Activated T-cell treated with anti-CD3 and anti-CD28 coated beads for 1 hour (primary cell): Measurements from ENCODE around the gene SORCS2.

ENCODE experiments used
- DNase-seq: peaks from one replicate; pipeline ENCODE4 v3.0.0-alpha.2; 2020; ENCODE audit warnings: low read depth

Gene SORCS2

DNA sequence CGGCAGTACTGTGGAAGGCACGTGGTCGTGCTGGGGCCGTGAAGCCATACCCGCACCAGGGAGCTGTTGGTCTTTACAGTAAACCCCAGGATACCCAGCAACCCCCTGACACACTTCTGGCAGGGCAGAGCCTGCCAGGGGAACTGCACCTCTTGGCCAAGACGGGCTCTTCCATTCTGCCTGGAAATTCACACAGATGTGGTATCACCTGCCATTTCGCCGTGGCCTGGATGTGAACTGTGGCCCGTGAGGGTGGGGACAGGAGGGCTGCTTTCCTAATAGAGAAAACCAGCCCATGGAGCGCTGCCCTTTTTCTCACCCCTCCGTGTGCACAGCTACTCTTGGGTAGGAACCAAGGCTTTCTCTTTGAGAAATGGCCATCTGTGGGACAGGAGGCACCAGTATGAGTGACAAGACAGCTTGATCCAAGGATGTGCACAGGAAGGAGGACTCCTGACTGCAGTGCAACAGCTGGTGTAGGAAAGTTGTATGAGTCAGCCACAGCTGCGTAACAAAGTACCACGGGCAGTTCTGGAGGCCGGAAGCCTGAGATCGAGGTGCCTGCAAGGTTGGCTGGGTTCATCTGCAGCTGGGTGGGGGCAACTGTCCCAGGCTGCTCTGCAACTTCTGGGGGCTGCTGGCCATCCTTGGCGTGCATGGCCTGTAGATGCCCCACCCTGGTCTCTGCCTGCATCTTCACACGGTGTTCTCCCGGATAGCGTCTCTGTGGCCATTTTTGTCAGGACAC, 146.7 kb downstream of the SORCS2 start:
- DNase-seq, result no peak

DNA sequence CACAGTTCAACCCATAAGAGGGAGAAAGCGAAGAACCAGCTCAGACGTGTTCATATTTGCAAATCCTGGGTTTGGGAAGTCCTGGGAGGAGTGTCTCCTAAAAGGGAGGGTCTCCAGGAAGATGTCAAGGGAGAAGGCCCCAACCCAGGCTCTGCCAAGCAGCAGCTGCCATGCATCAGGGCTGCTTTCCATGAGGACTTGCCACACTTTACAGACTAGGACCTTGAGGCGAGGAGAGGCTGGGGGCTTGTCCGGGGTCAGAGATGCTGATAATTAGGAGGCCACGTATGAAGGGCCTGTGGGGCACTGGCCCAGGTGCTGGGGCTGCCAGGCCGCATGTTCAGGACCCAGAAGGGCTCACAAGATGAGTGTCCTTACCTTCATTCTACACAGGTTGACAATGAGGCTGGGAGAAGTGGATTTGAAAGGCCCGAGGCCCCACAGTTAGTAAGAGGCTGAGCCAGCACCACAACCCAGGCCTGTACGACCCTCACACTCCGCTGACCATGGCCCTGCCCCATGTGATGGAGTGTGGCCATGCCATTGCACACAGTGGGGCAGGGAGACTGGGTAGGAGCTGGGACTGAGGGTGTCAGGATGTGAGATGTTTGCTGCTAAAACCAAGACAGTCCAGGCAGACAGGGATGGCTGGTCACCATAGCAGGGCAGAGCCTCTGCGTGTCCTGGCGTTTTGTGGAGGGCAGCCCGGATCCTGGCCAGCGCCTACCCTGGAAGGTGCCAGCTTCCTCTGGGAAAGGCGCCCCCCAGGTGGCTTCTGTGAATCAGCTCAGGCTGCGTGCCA, 147.6 kb downstream of the SORCS2 start:
- no peak for DNase-seq

DNA sequence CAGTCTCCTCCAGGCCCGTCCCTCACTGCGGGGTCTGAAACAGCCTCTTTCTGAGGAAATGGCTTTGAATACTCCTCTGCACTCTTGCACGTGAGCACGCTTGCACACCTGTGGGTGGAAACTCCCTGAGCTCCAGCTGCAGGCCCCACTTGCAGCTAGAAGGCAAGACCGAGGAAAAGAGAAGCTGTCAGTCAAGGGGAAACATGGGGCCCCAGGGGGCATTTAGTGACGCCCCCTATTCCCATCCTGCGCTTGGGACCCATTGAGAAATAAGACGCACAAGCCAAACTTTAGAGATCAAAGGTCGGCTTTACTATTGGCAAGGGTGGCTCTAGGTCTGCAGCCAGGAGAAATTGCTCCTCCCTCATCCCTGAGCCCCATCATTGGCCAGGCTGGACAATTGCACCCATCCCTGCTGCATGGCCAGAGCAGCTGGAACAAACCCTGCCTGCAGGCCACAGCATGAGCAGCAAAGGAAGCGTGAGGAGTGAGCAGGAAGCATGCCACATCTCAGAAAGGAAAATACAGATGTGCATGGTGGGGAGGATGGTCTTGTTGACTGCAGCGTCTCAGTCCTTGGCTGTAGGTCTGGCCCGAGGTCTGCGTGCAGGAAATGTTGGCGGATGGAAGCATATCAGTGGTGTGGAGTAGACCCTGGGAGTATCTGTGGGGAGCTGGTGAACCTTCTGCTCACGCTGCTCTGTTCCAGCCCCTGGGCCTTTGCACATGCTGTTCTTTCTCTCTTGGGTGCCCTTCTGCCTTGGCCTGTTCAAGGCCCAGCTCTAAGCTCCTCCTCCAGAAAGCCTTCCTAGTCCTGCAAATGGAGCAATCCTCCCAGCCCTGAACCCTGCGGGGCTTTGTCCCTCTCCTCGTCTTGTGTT, 148.5 kb downstream of the SORCS2 start:
- no peak for DNase-seq

DNA sequence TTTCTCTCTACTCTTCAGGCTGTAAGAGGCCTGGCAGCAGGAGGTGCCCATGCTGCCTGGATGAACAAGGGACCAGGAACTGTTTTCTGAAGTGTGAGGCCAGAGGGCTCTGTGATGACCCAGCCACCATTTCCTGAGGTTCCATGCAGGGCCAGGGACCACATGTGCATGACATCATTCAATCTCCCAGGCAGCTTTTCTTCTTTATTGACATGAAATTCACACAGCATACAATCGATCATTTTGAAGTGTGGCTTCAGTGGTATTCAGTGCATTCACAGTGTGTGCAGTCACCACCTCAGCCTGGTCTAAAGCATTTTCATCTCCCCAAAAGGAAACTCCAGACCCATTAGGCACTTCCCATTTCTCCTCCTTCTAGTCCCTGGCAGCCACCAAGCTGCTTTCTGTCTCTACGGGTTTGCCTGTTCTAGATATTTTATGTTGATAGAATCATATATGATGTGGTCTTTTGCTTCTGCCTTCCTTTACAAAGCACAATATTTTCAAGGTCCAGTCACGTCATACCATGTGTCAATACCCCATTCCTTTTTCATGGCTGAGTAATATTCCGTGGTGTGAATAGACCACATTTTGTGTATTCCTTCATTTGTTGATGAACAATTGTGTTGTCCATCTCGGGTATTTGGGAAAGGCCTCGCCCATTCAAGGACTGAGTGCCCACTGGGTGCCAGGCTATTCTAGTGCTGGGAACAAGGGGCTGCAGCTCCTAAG, 149.3 kb downstream of the SORCS2 start:
- no peak for DNase-seq

DNA sequence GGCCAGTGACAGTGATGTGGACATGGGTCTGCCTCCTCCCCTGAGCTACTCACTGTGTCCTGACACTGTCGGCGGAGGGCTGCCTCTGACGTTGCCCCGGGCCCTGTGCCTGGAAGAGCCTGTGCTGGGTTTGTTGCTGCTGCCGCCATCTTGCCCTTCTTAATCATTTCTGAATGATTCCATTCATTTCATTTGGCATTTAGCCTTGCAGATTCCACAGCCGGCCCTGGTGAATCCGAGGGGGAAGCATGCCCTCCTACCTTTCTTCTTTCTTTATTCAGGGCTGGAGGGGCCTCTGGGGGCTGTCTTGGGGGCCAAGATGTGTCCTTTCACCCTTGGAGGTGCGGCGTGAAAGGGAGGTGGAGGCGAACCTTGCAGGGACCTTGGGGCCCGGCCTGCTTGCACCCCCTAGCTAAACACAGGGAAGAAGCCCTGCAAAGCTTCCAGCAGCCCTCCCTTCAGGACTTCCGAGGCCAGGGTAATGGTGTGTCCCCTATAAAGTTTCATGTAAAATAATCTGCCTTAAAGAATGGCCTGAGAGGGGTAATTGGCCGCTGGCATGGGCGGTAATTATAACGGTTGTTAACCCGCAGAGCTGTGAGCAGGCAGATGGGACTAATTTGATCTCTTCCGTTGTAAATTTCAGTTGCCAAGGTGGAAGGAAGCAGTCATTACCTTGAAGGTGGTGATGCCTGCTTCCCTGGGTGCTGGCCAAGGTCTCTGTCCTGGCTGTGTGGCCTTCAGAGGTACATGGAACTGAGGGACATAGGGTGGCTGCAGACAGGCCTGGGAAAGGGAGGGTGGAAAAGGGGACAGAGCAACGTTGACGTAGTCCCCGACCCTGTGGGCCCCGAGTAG, 150.1 kb downstream of the SORCS2 start:
- no peak for DNase-seq

DNA sequence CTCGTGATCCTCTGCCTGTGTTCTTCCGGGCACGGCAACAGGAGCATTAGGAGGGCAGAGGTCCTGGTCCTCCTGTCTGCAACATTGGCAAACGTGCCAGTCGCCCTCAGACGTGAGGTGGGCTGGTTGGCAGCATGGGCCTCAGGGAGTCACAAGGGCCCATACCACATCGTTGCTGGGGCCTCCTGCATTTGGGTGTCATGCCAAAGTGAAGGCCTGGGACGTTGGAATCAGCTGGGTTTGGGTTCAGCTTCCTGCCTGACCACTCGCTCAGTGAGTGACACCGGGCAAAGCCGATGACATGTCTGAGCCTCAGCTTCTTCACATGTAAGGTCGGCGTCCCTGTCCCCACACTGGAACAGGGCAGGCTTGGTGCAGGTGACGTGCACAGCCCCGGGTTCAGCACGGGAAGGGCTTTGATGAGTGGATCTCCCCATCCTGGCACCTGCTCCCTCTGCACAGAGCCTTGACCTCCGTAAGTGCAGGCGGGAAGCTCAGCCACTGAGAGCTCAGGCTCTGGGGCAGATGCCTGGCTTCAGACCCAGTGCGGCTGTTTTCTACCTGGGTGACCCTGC, 150.8 kb downstream of the SORCS2 start:
- DNase-seq, result no peak

DNA sequence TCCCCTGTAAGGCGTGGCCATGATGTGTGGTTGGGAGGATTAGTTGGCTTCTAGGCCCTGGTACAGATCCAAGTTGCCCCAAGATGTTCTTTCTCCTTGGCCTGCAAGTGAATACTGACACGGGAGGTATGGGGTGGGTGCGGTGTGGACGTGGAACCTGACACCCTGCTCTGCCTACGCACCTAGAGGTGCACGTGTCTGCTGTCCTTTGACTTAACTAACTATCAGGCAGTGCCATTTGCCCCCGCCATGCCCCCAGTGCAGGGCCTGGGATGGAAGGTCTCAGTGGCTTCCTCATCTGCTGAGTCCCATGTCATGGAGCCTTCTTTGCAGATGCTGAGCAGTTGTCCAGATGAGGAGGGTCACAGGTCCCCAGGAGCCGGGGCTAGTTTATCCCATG, 151.6 kb downstream of the SORCS2 start:
- no peak for DNase-seq

DNA sequence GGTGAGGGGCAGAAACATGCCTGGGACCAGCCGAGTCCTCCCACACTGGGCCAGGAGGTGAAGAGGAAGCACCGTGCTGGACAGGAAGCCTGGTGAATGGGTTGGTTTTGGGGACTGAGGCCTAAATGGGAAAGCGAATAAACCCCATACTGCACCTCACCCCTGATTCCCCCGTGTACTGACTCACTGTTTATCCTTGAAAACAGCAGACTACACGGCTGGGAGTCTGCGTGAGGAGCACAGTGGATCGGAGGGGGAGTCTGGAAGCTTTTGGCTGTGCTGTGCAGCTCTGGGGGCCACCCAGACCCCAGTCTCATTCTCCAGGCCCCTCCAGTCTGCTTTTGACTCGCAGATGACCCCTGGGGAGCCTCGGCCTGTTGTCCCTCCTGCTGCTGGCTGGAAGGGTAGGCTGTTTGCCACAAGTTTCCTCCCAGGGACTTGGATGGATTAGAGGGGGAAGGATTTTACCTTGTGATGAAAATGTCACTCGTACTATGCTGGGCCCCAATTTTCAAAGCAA, 152.4 kb downstream of the SORCS2 start:
- DNase-seq, result no peak

DNA sequence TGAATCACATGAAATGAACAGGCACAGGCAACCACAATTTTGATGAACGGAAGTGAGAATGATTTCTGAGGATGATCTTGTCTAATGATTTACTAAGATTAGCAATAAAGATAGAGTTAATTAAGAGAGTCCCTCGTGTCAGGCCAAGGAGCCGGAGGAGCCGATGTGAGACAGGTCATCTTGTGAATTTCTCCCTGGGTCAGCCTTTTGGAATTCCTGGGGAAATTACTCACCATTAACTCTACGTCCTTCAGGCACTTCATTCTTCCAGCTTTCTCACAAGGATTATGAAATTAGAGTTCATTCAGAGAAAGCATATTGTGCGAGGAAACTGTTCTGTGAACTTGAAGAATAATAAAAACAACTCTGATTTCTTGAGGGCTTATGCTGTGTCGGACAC, 155.6 kb downstream of the SORCS2 start:
- DNase-seq, result no peak

DNA sequence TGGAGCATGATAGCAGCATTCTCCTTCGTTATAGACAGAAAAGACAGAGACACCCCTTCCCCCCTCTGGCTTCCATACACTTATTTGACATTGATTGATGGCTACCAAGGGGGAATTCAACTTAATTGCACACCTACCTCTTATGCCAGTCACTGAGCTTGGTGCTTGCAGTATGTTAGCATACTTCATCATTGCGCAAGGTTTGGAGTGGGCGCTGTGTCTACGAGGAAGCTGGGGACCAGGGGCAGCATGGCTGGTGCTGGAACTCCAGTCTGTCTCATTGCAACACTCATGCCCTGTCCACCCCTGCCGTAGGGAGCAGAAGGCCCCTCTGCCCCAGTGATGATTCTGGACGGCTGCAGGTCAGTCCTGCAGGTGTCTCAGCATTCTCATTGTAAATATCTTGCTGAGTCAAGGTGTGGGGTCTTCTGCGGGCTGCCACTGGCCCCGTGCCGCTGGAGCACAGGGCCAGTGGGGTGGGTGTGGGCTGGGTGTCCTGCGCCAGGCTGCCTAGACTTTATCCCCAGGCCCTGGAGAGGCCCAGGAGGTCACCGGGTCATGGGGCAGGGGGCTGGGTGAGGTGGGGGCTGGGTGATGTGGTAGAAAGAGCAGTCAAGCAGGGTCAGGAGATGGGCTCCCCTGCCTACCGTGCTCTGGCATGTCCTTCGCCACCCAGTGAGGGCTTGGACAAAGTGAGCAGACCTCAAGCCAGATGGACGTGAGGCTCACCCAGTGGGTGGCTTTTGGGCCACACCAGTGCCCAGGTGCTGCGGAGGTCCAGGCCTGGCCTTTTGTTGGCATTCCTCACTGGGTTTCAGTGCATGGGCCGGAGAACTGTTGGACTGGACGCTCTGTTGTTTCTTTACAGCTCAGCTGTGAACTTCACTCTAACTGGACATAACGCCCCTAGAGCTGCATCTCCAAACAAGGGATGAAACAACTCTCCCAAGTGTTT, 156.9 kb downstream of the SORCS2 start:
- DNase-seq, result no peak

DNA sequence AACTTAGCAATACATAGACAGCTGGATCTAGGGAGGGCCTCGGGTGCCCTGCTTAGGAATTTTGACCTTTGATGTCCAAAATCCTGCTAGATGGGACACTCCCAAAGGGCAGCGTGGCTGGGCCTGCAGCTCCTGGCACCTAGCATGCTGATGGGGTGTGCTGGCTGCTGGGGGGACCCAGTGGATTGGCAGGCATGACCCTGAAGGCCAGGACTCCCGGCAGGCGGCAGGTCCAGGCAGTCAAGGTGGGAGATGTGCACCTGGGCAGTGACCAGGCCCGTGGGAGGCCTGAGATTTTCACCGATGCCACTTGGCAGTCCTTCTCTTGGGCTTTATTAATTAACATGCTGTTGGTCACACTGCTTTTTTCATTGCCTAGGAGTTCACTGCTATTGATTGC, 158.1 kb downstream of the SORCS2 start:
- no peak for DNase-seq

DNA sequence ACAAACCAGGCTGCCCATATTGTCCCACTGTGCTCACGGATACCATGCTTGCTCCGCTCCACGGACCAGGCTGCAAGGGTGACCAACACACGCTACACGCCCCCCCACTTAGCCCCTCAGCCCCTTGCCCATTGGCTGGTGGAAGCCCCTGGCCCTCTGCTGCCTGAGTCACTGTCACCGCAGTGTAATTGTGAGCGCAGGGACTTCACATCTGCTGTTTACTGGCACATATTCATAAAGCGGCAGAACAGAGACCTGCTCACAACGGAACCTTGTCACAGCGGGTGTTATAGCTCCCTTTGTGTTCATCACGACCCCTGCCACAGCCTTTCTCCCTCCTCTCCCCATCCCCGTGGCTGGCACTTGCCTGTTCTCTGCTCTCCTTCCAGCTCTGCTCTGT, 158.7 kb downstream of the SORCS2 start:
- no peak for DNase-seq

DNA sequence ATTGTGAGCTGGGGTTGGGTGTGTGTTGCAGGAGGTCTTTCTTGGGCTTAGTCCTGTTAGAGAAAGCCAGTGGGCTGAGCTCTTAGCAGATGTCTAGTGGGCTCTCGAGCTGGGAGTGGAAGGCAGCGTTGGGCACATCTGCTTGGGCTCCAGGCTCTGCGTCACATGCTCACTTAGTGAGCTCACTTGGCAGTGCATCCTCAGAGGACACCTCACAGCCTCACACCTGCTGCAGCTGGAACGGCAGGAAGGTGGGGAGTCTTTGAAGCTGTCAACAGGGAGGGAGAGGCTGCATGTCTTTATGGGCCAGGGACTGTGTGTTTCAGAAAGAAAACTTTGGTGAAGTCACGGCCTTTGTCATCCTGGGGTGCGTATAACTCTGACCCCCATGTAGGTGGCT, 160.1 kb downstream of the SORCS2 start:
- DNase-seq, result no peak

DNA sequence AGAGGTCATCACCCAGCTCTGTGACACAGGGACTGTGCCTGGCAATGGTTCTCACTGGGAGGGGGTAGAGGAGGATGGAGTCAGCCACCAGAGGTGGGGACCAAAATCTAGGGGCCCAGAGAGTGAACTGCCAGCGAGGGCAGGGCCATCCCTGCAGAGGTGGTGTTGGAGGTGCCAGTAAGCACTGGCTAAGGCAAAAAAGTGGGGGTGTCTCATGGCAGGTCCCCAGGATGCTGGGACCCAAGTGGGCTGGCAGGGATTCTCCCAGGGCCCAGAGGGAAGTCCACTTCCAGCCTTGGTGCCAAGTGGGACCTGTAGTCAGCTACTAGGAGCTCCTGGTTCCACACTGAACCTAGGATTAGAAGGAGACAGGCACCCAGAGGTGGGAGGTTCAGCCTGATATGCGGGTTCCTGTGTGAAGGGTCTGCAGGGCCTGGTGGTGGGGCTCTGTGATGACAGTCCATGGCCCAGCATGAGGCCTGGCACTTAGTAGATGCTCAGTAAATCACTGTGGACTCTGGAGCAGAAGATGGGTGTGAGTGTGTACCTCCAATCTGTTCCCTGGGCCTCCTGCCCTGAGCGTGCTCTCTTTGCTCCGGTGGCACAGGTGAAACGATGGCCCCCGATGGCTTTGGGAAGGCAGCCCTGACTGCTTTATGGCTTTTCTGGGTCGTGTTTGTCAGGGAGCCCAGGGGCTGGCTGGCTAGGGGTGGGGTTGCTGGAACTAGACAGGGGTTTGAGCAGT, 160.9 kb downstream of the SORCS2 start:
- no peak for DNase-seq

DNA sequence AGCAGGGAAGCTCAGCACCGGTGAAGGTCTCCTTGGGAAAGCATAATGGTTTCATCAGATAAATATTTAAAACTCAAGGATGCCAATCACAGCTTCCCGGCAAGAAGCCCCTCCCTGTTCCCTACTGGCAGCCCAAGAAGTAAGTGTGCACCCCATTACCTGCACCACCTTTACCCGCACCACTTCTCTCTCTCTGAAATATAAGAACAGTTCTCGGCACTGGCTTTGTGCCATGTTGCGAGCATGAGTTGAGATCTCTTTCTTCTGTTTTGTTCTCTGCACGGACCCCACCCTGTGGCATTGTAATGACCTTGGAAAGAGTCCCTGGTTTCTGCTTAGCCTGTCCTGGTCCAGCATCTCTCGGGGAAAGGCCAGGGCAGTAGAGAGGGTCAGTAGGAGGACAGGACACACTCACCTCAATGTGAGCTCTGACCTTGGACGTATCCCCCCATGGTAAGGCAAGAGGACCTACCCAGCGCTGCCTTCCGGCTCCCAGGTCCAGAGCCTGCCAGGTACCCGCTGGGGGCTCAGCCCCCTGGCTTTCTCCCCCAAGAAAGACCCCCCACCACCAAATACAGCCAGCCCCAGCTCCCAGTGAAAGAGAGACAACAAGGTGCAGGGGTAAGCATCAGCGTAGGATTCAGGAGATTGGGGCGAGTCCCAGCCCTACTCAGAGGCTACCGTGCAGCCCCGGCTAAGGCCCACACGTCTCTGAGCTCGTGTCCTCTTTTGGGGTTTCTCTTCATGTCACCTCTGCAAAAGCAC, 161.7 kb downstream of the SORCS2 start:
- DNase-seq, result no peak

DNA sequence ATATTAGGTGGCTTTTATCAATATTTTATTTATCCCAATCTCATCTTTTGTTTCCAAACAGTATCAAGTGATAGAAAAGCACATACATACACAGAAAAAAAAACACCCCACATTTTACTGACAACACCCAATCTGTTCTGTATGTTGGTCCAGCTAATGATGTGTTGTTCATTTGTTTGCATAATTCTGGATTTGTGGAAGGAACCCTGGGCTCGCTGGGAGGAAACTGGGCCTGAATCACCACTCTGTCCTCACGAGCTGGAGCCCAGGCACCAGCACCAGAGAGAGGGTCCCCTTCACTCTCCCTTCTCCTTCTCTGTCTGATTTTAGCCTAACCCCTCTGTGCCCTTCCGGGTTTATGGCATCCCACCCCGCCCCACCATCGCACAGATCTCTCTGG, 162.6 kb downstream of the SORCS2 start:
- DNase-seq, result no peak

DNA sequence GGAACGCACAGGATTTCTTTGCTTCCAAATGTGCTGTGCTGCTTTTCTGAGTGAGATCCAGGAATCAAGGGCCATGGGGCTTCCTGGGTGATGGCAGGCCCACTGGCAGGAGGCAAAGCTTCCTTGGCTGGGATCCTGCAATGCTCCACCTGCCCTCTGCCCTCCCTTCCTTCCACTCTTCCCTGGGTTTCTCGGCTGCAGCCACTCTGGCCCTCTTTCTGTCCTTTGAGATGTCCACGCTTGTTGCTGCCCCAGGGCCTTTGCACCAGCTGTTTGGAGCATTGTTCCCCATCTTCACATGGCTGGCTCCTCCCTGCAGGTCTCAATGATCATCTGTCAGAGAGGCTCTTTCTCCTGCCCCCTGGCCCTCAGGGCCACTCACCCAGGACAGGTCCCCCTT, 163.5 kb downstream of the SORCS2 start:
- DNase-seq, result no peak
